CD4-positive, alpha-beta T cell treated with Interleukin-10 for 1 hour (primary cell): Measurements from ENCODE around the gene TNS3.
"Not testable (repeated sequence)": the region's sequence is repeated elsewhere in the genome, so short reads cannot be mapped to it uniquely, and the experiment has no call there.

Experiments
- DNase-seq: peaks from one replicate; pipeline ENCODE4 v3.0.0-alpha.2; 2020

Gene TNS3

DNA sequence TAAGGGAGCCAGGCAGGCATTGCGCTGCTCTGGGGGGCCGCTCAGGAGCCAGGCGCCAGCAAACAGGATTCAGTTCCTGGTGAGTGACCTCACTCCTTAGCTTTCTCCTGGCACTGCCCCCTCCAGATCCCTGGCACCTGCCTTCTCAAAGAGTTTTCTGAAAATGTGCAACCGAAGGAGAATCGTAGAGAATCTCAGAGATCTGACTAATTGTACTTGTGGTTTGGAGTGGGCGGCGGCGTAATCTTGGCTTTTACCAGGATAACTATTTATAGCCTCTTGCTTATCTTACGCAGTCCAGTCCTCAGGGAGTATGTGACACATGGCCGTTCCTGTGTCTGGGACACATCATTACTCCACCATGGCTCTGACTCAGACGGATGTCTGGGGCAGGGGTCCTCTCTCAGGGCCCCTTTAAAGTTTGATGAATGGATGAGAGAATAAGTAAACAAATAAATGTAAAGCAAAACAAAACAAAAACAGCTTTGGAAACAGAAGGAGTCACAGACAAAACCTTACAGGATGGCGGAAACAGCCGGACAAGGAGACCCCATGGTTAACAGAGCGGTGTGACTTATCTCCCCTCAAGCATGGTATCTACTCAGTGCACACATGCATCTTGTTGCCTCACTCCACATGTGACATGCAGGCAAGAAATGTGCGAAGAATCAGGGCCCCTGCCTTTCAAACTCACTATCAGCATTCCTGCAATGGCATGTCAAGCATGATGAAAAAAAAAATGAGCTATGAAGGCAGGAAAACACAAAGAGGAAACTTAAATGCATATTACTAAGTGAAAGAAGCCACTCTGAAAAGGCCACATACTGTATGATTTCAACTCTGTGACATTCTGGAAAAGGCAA is 99.7 kb downstream of the TNS3 start:
- no peak for DNase-seq

DNA sequence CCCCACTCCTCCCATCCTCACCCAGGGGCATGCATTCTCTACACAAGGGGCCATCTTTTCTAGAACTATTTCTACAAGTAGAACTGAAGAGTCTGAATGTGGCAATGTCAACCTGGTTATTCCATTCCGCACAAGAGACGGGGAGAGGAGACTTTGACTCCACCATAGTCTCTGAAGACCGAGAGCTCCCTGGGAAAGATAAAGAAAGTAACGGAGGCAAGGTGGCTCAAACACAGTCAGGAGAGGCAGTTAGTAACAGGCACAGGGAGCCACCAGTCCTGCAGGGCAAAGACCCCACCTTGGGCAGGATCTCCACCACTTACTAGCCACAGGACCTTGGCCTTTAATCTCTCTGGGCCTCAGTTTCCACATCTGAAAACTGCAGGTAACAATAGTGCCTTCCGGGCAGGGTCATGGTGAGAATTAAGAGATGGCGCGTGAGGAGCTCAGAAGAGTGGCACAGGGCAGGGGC is 100.3 kb downstream of the TNS3 start:
- no peak for DNase-seq

DNA sequence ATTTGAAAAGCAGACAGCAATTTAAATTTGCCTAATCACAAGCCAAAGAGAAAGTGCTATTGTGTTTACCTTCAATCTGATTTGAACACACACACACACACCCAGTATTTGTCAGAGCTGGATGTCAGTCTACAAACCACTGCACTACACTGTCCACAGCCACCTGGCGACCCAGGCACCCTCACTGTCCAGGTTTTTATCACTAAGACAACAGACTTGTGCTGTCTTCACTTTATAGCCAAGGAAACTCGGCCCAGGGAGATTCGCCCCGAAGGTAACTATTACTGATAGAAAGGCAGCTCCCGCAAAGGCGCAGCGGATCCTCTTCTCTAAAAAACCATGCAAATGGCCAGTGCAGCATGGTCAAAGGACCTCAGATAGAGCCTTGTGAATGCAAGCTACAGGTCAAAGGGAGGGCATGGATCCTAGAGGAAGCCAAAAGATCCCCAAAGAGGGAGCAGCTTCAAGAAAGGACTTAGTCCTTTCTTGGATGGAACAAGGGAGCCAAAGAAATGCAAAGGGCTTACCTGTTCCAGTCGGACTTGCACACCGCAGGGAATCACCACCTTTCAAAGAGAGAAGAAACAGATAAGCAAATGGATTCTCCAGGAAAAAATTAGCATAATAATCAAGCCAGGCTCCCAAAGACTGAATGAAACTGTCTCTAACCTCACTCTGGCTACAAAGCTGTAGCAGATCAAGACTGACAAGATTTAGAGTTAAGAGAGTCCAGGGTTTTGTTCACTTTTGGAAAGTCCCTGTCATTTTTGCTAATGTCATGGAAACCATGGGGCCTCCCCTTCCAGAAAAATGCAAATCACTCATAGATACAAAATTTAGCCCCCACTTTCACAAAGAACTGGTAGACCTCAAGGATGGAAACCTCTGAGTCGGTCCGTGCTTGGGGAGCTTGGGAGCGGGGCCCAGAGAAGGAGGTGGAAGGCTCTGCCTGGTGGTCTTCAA is 101.1 kb downstream of the TNS3 start:
- no peak for DNase-seq

DNA sequence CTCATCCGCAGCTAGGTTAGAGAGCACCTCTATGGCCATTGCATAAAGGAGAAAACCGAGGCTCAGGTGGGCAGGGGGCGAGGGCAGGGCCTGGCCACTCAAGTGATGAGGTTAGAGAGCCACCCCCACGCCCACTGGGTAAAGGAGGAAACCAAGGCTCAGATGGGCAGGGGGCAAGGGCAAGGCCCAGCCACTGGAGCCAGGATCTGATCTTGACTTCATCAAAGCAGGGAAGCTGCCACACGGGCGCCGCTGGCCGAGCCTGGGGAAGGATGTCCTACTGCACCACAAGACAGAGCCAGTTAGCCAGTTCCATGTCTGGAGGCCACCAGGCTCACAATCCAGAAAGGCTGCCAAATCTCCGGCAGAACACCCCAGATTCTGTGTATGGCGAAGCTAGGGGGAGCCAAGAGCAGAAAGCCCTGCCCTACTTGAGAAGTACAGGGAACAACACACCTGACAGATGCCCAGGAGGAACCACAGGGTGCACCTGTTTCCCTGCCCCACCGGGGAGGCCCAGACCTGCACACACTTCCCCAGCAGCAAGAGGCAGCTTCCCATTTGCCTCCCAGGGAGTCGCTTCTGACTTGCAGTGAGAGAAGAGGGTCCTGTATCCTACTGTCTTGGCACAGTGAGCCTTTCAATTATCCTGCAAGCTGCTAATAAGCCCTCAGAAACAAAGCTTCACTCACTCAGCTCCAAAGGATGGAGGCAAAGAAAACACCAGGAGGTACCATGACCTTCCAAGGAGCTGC is 101.9 kb downstream of the TNS3 start:
- DNase-seq, result no peak

DNA sequence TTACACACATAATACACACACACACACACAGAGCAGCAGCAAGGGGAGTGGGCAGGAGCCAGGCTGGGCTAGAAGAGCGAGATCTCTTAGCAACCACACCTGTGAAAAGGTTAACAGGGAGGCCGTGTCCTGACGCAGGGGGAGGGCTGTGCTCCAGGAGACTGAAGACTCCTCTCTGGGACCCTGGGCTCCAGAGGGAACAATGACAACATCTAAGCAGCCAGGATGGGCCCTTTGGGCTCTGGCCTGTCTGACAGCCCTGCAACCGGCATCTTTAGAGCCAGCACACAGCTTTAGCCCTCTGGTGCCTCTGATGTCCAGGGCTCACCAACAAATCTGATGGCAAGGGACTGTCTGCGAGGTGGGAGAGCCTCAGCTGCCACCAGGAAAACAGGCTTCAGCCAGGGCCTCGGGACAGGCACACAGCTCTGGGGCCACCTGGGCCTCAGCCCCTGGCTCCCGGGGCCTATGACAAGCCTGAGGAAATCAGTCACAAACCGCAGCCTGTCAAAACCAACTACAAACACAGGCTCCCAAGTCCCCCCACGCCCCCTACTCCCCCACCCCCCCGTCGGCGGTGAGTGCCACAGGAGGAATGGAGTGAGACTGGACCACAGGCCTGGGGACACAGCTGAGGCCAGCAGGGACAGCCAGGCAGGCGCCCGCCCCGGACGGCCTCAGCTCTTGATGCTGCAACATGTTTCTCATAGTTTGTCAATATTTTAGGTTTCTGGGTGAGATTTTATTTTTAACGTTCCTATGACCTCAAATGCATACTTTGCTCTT is 102.8 kb downstream of the TNS3 start:
- no peak for DNase-seq

DNA sequence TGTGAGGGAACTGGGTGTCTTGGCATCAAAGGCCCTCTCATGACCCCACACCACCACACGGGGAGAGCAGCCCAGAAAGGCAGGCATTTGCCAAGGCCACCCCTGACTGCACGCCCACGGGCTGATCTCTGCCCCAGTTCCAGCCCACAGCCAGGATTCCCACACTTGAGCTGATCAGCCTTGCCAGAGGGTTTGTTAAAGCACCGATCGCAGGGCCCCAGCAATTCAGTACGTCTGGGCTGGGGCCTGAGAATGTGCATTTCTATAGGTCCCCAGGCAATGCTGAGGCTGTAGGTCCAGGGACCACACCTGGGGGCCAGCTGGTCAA is 103.9 kb downstream of the TNS3 start:
- DNase-seq, result no peak

DNA sequence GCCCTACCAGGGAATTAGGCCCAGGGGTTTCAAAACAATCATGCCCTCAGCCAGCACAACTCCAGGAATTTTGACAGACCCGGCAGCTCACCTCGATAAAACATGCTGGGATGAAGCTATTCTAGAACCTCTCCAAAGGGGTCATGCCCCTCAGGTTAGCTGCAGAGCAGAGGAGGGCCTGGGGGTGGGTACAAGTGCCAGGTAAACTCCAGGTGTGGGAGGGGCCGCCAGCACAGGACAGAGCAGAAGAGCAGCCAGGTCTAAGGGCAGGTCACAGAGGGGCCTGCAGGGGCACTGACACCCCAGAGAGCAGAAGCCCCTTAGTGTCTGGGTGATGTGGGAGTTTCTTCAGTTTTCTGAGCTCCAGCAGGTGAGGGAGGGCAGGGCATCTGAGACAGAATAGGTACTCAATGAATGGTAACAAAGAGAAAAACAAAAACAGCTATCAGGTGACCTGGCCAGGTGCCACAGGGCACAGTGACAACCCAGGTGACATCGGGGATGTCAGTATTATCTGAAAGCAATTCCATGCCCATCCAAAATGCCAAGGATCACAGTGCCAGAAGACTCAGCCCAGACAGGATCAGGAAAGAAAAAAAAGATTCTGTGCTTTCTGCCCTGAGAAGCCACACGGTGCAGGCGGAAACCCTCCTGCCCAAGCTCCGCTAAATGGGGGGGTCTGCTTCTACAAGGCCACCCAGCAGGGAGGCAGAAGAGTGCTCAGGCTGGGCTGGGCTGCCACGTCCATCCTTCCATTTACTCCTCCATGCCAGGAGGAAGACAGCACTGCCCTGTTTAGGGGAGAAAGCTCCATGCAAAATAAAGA is 104.5 kb downstream of the TNS3 start:
- DNase-seq, result no peak

DNA sequence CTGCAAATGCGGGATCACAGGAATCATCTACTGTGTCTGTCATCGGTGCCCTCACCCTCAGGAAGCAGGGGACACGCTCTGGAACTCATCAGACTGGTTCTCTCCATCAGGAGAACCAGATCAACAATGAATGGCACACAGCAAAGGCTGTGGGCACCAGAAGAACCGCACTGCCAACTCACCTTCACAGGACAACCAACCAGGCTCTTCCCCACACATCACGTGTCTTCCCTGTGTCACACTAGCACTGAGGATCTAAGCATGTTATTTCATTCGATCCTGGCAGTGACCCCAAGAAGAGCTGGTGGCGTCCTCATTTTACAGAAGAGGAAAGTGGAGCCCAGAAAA is 106.1 kb downstream of the TNS3 start:
- DNase-seq, result no peak

DNA sequence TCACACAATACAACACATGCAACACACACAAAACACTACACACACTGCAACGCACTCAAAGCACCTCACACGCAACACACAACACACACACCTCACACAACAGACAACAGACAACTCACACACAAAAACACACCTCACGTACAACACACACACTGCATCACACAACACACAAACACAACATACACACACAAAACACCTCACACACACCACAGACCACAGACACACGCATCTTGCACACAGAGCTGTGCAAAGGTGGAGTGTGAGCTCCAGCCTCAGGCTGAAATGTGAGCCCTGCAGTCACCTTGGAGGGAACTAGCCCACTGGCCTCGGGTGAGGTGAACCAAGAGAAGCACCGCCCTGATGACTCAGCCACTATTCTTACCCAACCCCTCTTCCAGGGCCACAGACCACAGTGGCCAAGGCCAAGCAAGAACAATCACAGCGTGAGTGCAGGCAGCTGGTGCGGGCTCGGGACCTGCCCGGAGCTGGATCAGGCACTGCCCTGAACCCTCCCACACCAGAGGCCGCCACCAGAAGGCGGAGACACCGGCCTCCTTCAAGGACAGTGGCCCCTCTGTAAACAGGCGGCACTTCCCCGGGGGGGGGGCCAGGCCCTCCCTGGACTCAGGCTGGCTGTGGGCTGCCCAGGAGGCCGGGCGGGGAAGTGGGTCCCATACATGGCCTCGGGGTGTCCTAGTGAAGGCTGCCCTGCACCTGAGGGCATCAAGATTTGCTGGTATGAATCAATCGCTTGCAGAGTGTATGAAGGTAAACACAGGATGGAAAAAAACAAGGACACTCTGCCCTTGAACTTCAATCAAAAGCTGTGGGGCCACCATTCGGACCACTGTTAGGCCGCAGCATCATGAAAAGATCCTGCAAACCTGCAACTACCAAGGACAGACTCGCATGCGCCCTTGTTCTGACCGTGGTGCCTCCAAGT is 106.7 kb downstream of the TNS3 start:
- peak; percentile 21 for DNase-seq

DNA sequence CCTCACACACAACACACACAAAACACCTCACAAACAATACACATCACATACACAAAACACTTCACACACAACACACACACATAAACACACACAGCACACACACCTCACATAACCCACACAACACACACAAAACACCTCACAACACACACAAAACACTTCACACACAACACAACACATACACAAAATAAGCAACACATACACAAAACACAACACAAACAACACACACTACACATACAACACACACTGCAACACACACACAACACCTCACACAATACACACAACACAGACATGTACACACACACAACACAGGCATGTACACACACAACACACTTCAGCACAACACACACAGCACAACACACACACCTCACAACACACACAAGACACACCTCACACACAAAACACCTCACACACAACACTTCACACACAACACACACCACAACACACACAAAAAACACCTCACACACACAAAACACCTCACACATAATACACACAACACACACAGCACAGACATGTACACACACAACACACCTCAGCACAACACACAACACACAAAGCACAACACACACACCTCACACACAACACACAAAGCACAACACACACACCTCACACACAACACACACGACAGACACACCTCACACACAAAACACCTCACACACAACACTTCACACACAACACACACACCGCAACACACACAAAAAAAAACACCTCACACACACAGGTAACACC is 107.5 kb downstream of the TNS3 start:
- DNase-seq, result no peak

DNA sequence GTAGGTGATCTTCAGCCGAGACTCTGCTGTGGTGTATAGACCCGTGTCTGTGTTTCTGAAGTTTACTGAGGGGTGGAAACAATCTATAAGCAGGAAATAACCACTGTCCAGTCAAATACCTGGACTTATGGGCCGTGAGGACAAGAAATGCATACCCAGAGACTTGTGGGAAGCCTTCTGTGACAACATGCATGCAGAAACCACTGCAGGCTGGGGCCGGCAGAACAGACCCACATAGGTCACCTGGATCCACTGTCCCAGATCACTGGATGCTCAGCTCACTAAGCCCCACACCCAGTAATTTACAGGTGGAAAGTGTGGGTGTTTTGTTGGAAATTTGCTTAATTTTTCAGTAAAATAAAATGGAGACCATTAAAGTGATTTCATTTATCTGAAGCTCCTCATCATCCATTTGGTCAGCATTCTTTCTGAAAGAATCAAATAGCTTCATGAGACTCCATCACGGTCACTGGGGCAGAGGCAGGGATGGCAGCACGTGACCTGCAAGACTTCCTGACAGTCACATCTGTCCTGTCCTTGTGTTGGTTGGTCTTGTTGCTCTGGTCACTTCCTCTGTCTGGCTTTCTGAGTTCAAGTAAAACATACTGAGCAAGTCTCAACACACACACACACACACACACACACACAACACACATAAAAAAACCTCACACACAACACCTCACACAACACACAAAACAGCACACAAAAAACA is 108.3 kb downstream of the TNS3 start:
- DNase-seq, result no peak

DNA sequence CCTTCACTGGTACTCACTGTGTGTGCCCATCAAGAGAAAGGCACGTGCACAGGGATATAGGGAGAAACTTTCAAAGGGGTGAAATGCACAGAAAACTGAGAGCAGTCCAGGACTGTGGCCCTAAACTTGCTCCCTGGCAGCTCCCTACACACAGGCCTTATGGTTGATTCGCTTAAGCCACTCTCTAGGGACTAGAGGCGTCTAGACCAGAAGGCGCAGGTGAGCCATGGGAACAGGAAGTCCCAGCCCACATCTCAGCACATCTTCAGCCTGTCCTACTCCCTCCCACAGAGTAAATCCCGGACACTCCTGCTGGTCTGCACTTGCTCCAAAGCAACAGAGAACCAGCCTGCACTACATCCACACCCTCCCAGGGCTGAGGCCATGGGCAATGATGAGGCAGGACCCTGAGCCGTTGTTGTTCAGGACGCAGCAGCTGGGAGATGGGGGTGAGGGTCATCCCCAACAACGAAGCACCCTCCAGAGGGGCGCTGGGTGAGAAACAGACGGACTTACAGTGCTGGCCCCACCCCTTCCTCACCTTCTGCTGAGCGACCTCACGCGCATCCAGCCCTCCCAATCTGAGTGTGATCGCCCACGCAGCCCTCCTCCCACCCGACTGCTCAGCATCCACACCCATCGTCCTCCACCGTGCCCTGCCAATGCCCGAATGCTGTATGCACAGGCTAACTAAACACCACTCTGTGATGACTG is 109.3 kb downstream of the TNS3 start:
- DNase-seq, result no peak

DNA sequence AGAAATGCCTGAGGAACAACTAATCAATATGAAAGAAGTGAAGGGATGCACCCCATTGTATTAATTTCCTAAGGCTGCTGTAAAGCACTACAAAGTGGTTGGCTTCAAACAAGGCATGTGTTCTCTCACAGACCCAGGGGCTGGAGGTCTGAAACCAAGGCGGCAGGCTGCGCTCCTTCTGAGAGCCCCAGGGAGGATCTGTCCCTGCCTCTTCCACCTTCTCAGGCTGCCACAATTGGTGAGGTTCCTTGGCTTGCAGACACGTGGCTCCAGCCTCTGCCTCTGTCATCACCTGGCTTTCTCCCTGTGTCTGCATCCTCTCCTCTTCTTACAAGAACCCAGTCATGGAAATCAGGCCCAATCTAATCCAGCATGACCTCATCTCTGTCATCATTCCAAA is 110.1 kb downstream of the TNS3 start:
- no peak for DNase-seq

DNA sequence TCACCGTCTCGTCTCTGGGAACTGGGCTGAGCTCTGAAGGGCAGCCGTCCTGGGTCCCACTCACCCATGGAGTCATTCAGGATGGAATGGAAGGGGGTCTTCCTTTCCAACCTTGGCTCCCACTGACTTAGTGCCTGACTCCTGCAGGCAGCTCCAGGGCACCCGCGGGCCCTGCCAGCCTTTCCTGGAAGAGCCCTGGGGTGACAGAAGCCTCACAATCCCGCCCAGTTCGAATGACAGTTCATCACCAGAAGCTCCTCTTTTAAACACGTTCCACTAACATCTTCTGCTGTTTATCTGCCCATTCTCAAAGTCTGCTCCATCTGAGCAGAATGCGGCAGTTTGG is 110.6 kb downstream of the TNS3 start:
- DNase-seq, result no peak

DNA sequence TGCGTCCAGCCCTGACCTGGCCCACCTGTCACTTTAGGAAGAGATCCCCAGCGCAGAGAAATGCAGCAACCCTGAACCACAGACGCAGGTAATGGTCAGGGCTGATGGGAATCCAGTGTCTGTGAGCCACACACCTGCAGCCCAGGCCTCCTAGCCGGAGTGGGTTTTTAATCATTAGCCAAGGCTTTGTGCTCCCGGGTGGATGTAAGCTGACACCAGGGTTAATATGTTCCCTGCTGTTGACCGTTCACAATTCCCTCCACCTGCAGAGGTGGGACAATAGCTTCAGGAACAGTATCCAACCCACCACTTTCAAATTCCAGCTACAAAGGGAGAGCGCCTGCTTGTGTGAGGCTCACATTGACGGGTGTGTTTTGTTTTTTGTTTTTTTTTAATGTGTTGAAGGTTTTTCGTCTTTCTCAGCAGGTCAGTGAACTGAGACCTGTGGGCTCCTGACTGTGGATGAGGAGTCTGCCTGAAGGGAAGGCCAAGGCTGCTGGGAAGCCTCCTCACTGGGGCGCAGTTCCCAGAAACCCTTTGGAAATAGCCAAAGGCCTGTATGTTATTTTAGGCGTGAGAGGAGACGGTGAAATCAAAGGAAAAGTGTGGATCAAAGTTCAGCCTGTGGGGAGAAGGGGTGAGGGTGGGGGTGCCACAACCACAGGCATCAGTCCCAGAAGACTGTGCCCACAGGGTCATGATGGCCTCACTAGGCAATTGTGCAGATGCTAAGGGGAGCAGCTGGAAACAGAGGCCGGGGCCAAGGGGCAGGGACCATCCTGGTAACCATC is 111.1 kb downstream of the TNS3 start:
- DNase-seq, result no peak

DNA sequence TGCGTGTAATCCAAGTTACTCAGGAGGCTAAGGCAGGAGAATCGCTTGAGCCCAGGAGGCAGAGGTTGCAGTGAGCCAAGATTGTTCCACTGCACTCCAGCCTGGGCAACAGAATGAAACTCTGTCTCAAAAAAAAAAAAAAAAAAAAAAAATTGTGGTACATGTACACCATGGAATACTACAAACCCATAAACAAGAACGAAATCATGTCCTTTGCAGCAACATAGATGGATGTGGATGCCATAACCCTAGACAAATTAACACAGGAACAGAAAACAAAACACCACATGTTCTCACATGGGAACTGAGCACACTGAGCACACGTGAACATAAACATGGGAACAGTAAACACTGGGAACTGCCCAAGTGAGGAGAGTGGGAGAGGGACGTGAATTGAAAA is 112.1 kb downstream of the TNS3 start:
- not testable (repeated sequence) for DNase-seq

DNA sequence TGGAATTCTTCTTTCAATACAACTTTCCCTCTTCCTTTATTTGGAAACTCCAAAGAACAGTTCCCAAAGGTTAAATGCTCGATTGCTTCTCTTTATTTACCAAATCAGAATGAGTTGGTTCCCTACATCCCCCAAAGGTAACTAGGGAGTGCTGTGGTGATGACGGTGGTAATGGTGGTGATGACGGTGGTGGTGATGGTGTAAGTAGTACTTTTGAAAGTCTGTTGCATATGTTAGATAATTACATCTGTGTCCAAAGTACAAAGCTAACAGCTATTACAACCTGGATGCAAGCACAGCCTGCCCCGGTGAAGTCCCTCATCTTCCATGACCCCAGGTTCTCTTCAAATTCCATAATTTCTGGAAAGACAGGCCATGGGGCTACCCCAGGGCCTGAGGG is 115.1 kb downstream of the TNS3 start:
- no peak for DNase-seq

DNA sequence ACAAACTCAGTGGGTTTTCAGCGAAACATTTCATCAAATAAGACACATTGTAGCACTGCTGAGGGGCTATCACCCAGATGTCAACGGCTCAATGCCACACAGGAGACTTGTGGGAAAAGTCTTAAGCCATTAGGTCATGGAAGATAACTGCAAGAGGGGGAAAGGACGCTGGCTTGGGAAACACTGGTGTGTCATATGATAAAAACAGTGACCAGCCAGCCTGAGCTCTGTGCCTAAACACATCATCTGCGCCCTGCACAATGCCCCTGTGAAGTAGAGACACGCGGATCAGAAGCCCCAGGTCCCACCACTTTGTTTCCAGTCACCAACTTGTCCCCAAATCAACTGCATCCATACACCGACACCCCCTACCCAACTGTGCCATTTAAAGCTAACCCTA is 116.7 kb downstream of the TNS3 start:
- DNase-seq, result no peak
